Ascending aorta (tissue), 2 donors: ENCODE results near the gene MGAT1. TPM values are rescaled to one million over a fixed set of nuclear protein-coding genes. Genes with fewer than 3 reads are reported as not detected.
"Not testable (repeated sequence)": the region's sequence is repeated elsewhere in the genome, so short reads cannot be mapped to it uniquely, and the experiment has no call there.

Experiments
- DNase-seq, 2 donors: peaks; one replicate each; pipeline ENCODE4 v3.0.0-alpha.2; 2019; ENCODE audit warnings: low spot score in 2 of 2
- H3K27ac ChIP-seq, 2 donors: fragments of 200-600 bp; sonication (generic); one replicate each; pipeline ENCODE4 v1.5.1; 2016 to 2017; ENCODE audit warnings: mild to moderate bottlenecking in 1 of 2
- H3K27me3 ChIP-seq: fragments of 200-600 bp; sonication (generic); one replicate; pipeline ENCODE4 v1.5.1; 2017
- H3K36me3 ChIP-seq, 2 donors: fragments of 200-600 bp; sonication (generic); one replicate each; pipeline ENCODE4 v1.5.1; 2016
- H3K4me1 ChIP-seq, 2 donors: fragments of 200-600 bp; sonication (generic); one replicate each; pipeline ENCODE4 v1.5.1; 2016 to 2017; ENCODE audit warnings: mild to moderate bottlenecking in 1 of 2
- H3K4me3 ChIP-seq, 2 donors: fragments of 200-600 bp; sonication (generic); one replicate each; pipeline ENCODE4 v1.5.1; 2016 to 2017; ENCODE audit warnings: mild to moderate bottlenecking in 1 of 2
- H3K9me3 ChIP-seq, 2 donors: fragments of 200-600 bp; sonication (generic); one replicate each; pipeline ENCODE4 v1.5.1; 2016
- CTCF ChIP-seq, 3 experiments: fragments of 200-600 bp in 2 of 3; fragments of 450-650 bp in 1 of 3; sonication (generic) in 2 of 3; IDR thresholded peaks; one replicate each; pipeline ENCODE4 v1.5.1; 2016 to 2019; ENCODE audit warnings: antibody characterized with exemption in 3 of 3, mild to moderate bottlenecking in 1 of 3, moderate library complexity in 1 of 3
- intact Hi-C: fragments of 100-400 bp; cut with DNase I; formaldehyde crosslinking; loops from one replicate; pipeline ENCODE4 v1.15.1; 2023
- total RNA-seq: library from RNA; depleted of rRNA; stranded (reverse); fragments of >200 nt; gene quantifications from one replicate; pipeline ENCODE4 v1.1.0, GENCODE V29; 2016

Gene MGAT1
- total RNA-seq, 1 donor from 2014 or later: 257 TPM

GRCh38 chr5:180837478-180837877 lies 34.9 kb upstream of the MGAT1 start:
- no peak for DNase-seq
- H3K4me1 ChIP-seq: peaks cover 0 to 4% of the 10 kb centered on the region in 2 donors
- H3K4me3 ChIP-seq: no peak overlapping the region
- no peaks in the 10 kb centered on the region for H3K27me3 ChIP-seq
- H3K36me3 ChIP-seq: peaks cover 6 to 30% of the 10 kb centered on the region in 2 donors
- no peak for TF ChIP-seq CTCF (IDR thresholded peaks at IDR 0.05)
- H3K9me3 ChIP-seq: peaks cover 0 to 4% of the 10 kb centered on the region in 2 donors
- no peak overlapping the region for H3K27ac ChIP-seq
- intact Hi-C loops: no loop called here

- Histone ChIP-seq H3K36me3 (peaks cover 6 to 27% of the 10 kb centered on the region in 2 donors), H3K4me1 (peaks cover 4 to 16% of the 10 kb centered on the region in 2 donors), H3K27ac (no peak overlapping the region), H3K9me3 (no peaks in the 10 kb centered on the region), H3K27me3 (no peaks in the 10 kb centered on the region), H3K4me3 (peak overlapping the region; percentile 92 to 95)
- intact Hi-C loops: no loop called here
- TF ChIP-seq CTCF (IDR thresholded peaks at IDR 0.05): no peak
- DNase-seq: no peak
Observed at GRCh38 chr5:180832638-180833068, 30.0 kb upstream of the MGAT1 start.

- peak in 2 of 3 experiments; percentile 7 to 9 for TF ChIP-seq CTCF (IDR thresholded peaks at IDR 0.05)
- DNase-seq: peak; percentile 55 to 89
- Histone ChIP-seq H3K9me3 (no peaks in the 10 kb centered on the region), H3K4me1 (peaks cover 4 to 18% of the 10 kb centered on the region in 2 donors), H3K27me3 (no peaks in the 10 kb centered on the region), H3K4me3 (peak overlapping the region; percentile 92 to 95), H3K36me3 (peaks cover 6 to 21% of the 10 kb centered on the region in 2 donors), H3K27ac (peak overlapping the region; percentile 97)
- intact Hi-C loops: loop anchor here (1.0 kb wide), 3 partner anchors 21 to 46 kb away; no protein-coding TSS in a partner anchor
Observed at GRCh38 chr5:180831139-180832093, 28.8 kb upstream of the MGAT1 start.

GRCh38 chr5:180830253-180831138 lies 27.9 kb upstream of the MGAT1 start:
- Histone ChIP-seq H3K36me3 (peaks cover 0 to 14% of the 10 kb centered on the region in 2 donors), H3K4me1 (peaks cover 4 to 25% of the 10 kb centered on the region in 2 donors), H3K4me3 (peak overlapping the region; percentile 92 to 95), H3K9me3 (no peaks in the 10 kb centered on the region), H3K27ac (peak overlapping the region; percentile 97), H3K27me3 (no peaks in the 10 kb centered on the region)
- peak in 1 of 2 donors; percentile 79 for DNase-seq
- TF ChIP-seq CTCF (IDR thresholded peaks at IDR 0.05): no peak
- intact Hi-C loops: loop anchor here (1.0 kb wide), 3 partner anchors 20 to 45 kb away; no protein-coding TSS in a partner anchor

GRCh38 chr5:180829726-180830125 lies 27.1 kb upstream of the MGAT1 start:
- Histone ChIP-seq H3K27ac (peak overlapping the region; percentile 97), H3K36me3 (peaks cover 0 to 6% of the 10 kb centered on the region in 2 donors), H3K4me1 (peaks cover 6 to 32% of the 10 kb centered on the region in 2 donors), H3K4me3 (peak overlapping the region in 1 of 2 donors; percentile 92), H3K9me3 (no peaks in the 10 kb centered on the region), H3K27me3 (no peaks in the 10 kb centered on the region)
- TF ChIP-seq CTCF (IDR thresholded peaks at IDR 0.05): no peak
- intact Hi-C loops: no loop called here
- DNase-seq: no peak

- not testable (repeated sequence) for H3K4me3 ChIP-seq
Observed at GRCh38 chr5:180828756-180829531, 26.3 kb upstream of the MGAT1 start.

GRCh38 chr5:180827374-180827773 lies 24.8 kb upstream of the MGAT1 start:
- intact Hi-C loops, H3K27ac ChIP-seq, H3K27me3 ChIP-seq, H3K9me3 ChIP-seq, H3K36me3 ChIP-seq, H3K4me3 ChIP-seq, DNase-seq: not testable (repeated sequence)
- H3K4me1 ChIP-seq: peaks cover 6 to 31% of the 10 kb centered on the region in 2 donors

More at GRCh38 chr5:180828756-180829531, 26.3 kb upstream of the MGAT1 start:
- H3K36me3 ChIP-seq, DNase-seq, H3K9me3 ChIP-seq, intact Hi-C loops, H3K27me3 ChIP-seq: not testable (repeated sequence)
- peak overlapping the region; percentile 97 for H3K27ac ChIP-seq
- H3K4me1 ChIP-seq: peaks cover 6 to 35% of the 10 kb centered on the region in 2 donors
